GM18951 (cell line): ENCODE measurements around the gene CASZ1.

Experiments
- POLR2A ChIP-seq: IDR thresholded peaks from 4 replicates; pipeline ENCODE4 v1.6.1; 2011; ENCODE audit warnings: mild to moderate bottlenecking; ENCODE audit not compliant: insufficient read length, insufficient read depth; ENCODE audit errors: extremely low read depth
- in situ Hi-C: fragments of 300-500 bp; cut with MboI; formaldehyde crosslinking; loops from one replicate; pipeline ENCODE4 v1.12.0; 2022; ENCODE audit warnings: low sequenced_read_pairs, mixed read lengths, inconsistent platforms; ENCODE audit not compliant: unreplicated experiment

Gene CASZ1

DNA sequence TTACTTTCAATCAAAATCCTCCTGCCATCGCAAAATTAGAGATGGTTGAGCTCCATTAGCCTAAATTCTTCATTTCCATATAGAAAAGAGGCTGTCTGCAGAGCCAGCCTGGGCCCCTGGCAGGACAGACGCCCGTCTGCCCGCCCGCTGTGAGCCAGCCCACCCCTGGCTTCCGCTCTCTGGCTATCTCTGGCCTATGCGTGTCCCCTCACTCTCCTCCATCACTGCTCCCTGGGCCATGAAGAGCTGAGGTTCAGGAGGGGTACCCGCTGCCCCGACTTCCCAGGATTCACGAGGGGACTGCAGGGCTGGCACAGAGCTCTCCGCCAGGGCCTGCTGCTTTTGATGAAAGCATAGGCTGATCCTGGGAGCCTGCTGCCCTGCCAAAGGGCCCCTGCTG lies 117.6 kb downstream of the CASZ1 start:
- no peak for TF ChIP-seq POLR2A
- in situ Hi-C loops: no loop called here

DNA sequence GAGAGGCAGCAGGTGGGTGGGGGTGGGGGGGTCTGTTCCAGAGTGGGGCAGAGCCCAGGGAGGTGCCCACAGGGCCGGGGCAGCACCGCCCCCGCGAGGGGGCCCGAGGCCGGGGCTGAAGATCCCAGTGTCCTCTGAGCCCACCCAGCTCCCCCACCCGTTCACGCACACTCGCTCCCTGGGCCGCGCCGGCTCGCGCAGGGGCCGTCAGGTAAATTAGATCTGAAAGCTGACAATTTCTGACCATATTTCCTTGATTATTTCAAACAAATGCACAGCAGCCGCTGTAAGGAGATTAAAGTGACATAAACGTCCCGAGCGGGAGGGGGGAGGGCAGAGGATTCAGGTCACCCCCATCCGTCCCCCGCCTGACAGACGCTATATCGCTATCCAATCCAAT lies 118.0 kb downstream of the CASZ1 start:
- no peak for TF ChIP-seq POLR2A
- in situ Hi-C loops: no loop called here

DNA sequence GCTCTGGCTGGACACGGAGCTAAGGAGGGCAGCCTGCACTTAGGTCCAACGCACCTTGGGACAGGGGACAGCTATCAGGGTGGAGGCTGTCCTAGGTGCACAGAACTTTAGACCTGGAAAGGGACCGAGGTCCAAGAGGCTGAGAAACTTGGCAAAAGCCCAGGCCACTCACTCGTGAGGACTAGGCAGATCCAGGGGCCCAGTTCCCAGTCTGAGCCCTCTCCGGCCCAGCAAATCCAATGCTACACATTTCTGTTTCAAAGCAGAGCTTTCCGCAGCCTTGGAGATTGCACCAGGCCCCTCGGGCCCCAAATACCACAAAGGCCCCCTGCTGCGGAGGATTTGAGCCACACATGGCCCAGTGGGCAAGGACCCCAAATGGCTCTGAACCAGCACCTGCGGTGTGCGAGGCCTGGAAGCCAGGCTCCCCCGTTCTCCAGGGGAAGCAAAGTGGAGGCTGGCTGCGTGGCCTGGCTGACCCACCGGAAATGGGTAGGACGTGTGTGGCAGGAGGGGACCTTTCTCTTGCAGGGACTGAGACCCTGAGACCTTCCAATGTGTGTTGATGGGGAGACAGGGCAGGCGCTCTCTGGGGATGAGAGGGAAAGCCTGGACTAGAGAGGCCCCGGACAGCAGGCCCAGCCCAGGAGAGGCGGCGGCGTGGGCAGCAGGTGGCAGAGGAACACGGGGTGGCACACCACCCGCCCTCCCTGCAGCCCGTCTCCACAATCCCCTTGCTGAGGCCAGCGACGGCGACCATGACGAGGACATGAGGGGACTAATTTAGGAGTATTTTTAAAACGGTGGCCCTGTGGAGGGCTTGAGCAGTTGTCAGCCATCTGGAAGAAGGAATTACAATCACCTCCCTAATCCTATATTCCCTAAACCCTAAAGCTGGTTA lies 118.7 kb downstream of the CASZ1 start:
- TF ChIP-seq POLR2A: no peak

DNA sequence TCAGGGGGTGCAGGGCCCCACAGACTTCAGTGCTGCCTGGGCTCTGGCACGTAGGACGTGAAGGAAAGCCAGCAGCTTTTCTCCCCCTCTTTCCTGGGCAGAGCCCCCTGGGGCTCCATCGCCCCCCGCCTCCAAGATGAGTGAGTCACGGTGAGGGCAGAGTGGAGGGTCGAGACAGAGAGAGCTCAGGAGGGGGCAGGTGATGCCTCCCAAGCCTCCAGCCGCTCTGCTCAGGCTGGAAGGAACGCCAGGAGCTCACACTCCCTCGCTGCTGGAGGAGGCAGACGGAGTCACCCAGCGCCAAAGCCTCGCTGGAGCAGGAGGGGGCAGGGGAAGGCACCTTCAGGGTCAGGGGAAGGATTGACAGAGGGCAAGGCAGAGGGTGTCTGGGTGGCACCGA lies 119.5 kb downstream of the CASZ1 start:
- in situ Hi-C loops: no loop called here
- TF ChIP-seq POLR2A: no peak

More for the DNA sequence above, 118.7 kb downstream of the CASZ1 start:
- in situ Hi-C loops: no loop called here

DNA sequence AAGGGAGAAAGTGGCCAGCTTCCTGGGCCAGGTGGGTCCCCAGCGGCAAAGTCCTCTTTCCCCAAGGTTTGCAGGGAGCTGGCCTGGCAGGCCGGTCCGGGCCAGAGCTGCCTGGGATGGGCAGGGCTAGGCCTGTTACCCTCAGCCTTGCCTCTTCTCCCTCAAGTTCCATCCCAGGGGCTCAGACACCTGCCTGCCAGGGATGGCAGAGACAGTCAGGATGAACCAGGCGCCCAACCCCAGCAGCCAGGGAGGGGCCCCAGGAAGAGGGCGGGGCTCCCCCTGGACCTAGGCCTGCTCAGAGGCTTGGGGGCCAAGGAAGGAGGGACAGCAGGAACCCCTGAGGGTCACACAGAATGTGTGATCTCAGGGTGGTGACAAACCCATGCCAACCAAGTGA lies 120.6 kb downstream of the CASZ1 start:
- no peak for TF ChIP-seq POLR2A
- in situ Hi-C loops: no loop called here

DNA sequence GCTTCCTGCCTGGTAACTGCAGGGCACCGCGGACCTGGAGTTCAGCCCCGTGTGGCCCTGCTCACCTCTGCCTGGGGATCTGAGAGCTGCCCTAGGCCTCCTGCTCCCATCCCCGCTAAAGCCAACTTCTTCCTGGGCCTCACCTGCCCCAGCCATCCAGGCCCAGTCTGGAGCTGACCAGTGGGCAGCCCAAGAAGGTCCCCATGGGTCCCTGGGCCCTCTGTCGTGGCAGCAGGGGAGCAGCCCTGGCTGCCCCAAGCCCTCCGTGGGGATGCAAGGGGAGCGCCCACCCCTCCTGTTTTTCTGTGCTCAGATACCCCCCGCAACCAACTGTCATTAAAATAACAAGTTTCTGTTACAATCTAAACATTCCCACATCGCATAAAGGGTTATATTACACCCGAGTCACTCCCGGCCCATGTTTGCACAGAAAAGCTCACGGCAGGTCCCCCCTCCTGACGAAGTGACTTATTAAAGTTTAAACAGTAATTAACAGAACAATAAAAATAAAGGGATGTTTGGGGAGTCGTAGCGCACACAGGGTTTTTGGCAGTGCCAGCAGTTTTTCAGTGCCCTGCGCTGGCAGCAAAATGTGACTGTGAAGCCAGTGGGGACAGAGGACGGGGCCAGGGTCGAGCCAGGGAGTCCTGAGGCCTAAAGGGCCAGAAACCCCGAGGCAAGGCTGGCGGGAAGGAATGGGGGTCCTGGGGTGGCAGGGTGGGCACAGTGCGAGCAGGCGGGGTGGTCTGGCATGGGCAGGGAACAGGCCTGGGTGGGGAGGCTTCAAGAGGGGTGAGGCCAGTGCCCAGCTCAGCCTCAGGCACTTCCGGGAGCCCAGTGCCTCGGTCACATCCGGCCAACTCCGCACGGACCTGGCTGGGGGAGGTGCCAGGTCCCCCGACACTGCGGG lies 121.5 kb downstream of the CASZ1 start:
- no peak for TF ChIP-seq POLR2A
- in situ Hi-C loops: no loop called here

DNA sequence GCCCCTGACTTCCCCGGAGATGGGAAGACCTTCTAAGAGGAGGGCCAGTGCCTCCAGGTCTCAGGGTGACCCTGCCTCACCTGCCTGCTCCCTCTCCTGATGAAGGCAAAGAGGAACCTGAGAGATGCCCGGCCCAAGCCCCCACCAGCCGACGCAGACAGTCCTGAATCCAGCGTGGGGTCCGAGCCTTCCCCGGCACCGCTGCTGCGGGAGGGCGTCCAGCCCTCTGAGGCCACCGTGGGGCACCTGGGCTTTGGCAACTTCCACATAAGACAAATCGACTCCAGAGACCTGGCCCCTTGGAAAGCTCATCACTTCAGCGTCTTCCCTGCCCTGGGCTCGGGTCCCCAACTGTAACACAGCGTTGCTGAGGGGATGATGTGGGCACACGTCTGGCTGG lies 122.2 kb downstream of the CASZ1 start:
- TF ChIP-seq POLR2A: no peak
- in situ Hi-C loops: no loop called here

DNA sequence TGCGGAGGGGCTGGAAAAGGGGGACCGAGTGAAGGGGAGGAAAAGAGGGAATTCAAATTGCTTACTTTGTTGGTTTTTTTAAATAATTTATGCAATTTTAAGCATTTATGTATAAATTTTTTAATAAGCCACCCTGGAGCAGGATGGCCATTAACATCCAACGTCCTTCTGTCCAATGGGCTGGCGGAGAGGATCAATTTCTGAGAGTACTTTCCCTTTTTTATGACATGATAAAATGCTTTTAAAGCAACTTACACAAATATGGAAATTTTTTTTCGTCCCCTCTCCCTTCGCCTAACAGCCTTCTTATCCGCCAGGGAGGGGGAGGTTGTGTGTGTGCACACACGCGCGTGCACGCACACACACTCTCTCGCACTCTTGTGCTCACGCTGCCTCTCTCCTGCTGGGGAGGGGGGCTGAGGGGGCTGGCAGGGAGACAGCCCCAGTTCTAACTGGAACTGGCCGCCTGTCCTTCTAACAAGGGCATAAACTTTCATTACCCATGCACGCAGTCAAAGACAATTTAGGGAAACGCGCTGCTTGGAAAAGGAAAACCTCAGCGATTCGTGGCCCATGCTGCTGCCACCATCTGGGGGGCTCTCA lies 123.2 kb downstream of the CASZ1 start:
- no peak for TF ChIP-seq POLR2A
- in situ Hi-C loops: no loop called here

DNA sequence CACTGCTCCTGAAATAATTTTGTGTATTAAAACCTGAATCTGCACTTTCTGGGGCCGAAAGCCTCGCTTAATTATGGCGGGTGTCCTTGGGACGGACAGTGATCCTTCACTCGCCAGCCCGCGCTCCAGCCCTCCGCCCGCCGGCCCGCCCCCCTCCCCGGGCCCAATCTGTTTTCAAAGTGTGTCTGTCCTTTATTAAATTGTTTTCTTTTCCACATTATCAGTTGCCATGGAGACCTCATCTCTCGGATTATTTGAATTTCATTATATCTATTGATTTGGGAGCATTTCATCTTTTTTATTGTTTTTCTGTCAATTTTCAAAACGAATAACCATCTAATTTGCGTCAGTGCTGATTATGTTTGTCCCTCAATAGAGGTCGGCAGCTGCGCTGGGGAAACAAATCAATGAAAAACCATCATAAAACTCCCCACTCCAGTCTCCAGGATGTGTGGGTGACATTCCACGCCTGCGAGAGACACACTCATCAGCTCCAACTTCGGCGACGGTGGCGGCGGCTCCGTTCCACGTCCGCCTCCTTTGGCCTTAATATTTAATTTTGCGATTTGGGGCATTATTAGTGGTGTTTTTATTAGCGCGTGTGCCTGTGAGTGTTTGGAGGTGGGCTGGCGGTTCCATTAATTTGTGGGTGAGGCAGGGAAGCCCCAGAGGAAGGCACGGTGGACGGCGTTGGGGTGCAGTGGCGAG lies 123.9 kb downstream of the CASZ1 start:
- in situ Hi-C loops: no loop called here
- TF ChIP-seq POLR2A: no peak

DNA sequence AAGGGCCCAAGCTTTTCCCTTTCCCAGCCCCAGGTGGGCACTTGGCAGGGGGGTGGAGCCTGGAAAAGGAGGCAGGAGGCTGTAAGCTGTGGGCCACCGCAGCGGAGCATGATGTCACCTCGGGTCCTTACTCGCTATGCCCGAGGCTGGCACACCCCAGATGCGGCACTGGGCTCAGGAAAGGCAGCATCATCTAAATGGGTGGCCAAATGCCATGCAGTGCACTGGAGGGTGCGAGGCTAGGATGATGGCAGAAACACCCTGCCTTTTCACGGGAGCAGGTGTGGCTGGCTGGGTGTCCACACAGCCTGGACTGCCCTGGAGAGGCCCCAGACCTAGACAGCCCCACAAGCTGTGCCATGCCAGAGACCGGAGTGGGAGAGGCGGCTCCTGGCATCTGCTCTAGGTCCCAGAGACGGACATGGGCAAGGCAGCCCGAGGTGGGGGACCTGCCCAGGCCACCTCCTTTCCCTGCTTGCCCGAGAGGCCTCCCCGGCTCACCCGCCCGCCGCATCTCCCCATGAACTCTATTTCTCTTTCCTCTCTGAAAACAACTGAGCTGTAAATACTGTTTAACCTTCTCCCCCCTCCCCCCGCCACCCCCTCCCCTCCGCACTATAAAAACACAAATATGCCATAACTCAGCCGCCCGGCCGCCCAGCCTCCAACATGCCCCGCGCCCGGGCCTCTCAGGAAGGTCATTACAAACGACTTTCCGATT lies 124.7 kb downstream of the CASZ1 start:
- no peak for TF ChIP-seq POLR2A
- in situ Hi-C loops: no loop called here

DNA sequence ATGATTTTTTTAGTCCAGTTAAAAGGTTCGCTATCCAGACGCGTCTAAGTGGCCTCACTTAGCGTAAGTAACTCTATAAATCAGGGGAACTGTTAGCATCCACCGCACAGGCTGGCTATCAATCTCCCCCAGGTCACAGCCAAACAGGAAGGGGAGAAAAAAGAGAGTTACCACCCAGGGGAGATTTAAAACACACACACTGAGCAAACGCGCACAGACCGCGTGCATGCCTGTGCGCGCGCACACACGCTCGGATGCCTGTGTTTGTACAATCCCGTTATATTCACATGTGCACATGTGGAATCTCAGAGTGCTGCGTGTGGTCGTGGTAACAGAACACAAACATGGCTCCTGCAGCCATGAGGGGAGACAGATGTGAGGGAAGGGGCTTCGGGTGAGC lies 125.4 kb downstream of the CASZ1 start:
- no peak for TF ChIP-seq POLR2A
- in situ Hi-C loops: no loop called here

DNA sequence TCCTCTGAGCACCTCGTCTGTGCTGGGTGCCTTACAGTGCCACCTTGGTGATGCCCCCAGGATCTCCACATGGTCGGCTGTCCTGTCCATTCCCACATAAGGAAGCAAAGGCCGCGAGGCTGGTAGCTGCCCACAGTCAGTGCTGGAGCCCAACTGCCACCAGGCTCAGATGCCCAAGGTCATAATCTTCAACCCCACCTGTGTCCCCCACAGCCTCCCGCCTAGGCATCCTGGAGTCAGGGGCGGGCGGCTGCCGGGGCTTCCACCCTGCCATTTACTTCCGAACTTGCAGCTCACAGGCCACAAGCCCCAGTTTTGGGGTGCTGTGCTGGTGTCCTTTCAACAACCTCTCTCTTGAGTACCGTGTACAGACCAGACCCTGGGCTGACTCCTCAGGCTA lies 126.3 kb downstream of the CASZ1 start:
- in situ Hi-C loops: no loop called here
- no peak for TF ChIP-seq POLR2A
